ENCODE data around the gene ACTL6A.
"Not testable (repeated sequence)": the region's sequence is repeated elsewhere in the genome, so short reads cannot be mapped to it uniquely, and the experiment has no call there.

Gene ACTL6A

GRCh38 chr3:179562591-179563270 lies at the start of gene ACTL6A:
ACTL6A (plus strand) TSS chr3:179562926; CDS start chr3:179563093, 167 bp downstream.
- peak; percentile 99 for DNase-seq

- no peak for DNase-seq
Measured at GRCh38 chr3:179513862-179514261, 48.9 kb upstream of the ACTL6A start.

GRCh38 chr3:179516461-179517251 lies 46.1 kb upstream of the ACTL6A start:
- not testable (repeated sequence) for DNase-seq

- no peak for DNase-seq
Measured at GRCh38 chr3:179526482-179526881, 36.2 kb upstream of the ACTL6A start.

- DNase-seq: peak; percentile 17
Measured at GRCh38 chr3:179526989-179527391, 35.7 kb upstream of the ACTL6A start.

GRCh38 chr3:179528772-179529171 lies 34.0 kb upstream of the ACTL6A start:
- no peak for DNase-seq

- no peak for DNase-seq
Measured at GRCh38 chr3:179531576-179531975, 31.1 kb upstream of the ACTL6A start.

- no peak for DNase-seq
Measured at GRCh38 chr3:179533274-179533673, 29.5 kb upstream of the ACTL6A start.

- no peak for DNase-seq
Measured at GRCh38 chr3:179536256-179536655, 26.5 kb upstream of the ACTL6A start.

- DNase-seq: no peak
Measured at GRCh38 chr3:179541094-179541493, 21.6 kb upstream of the ACTL6A start.

GRCh38 chr3:179541596-179541995 lies 21.1 kb upstream of the ACTL6A start:
- DNase-seq: no peak

- DNase-seq: no peak
Measured at GRCh38 chr3:179542375-179542774, 20.4 kb upstream of the ACTL6A start.

- no peak for DNase-seq
Measured at GRCh38 chr3:179544981-179545645, 17.6 kb upstream of the ACTL6A start.

GRCh38 chr3:179546814-179547241 lies 15.9 kb upstream of the ACTL6A start:
- no peak for DNase-seq

- DNase-seq: no peak
Measured at GRCh38 chr3:179551349-179552105, 11.2 kb upstream of the ACTL6A start.

GRCh38 chr3:179558742-179559364 lies 3.9 kb upstream of the ACTL6A start:
- DNase-seq: peak; percentile 48

- no peak for DNase-seq
Measured at GRCh38 chr3:179560791-179561190, 1.9 kb upstream of the ACTL6A start.

- peak; percentile 37 for DNase-seq
Measured at GRCh38 chr3:179563271-179563783, 601 bp downstream of the ACTL6A start.

GRCh38 chr3:179565496-179565895 lies 2.8 kb downstream of the ACTL6A start:
- DNase-seq: no peak

- no peak for DNase-seq
Measured at GRCh38 chr3:179580992-179581391, 18.3 kb downstream of the ACTL6A start.

- no peak for DNase-seq
Measured at GRCh38 chr3:179589143-179589542, 26.4 kb downstream of the ACTL6A start.

- DNase-seq: no peak
Measured at GRCh38 chr3:179590669-179591068, 27.9 kb downstream of the ACTL6A start.
